ENCODE measurements around the gene GPRC5C.

GPRC5C gene

DNA sequence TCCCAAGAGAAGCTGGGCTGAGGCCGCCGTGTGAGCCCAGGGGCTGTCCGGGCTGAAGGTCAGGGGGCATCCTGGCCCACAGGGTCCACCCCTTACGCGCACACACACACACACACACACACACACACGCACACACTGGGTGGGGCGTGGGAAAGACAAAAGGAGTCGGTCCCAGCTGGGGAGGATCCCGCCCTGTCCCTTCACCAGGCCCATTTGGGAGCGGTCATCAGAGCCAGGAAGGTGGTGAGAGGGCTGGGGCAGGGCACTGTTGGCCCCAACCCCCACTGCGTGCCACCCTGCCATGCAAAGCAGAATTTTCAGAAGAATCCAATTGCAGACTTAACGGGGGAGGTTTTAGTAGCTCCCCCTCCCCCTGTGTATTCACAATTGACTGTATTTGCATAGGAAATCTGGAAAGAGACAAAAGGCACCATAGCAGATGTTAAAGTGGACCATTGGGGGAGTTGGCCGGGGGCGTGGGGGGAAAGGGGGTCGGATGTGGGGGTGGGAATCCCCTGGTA lies 23.2 kb downstream of the GPRC5C start:
- ATAC-seq (replicated peaks) (no peak), DNase-seq (no peak)
- peaks cover 4% of the 10 kb centered on the region for H3K36me3 Mint-ChIP-seq (ENCODE audit: insufficient read depth)
- H3K4me1 Mint-ChIP-seq (ENCODE audit: low read depth in 2 of 2), result peaks cover 26 to 40% of the 10 kb centered on the region in 2 donors
- H3K27me3 Mint-ChIP-seq, result no peaks in the 10 kb centered on the region
- peak overlapping the region; percentile 31 to 60 for H3K4me3 Mint-ChIP-seq
- H3K9me3 Mint-ChIP-seq, result no peaks in the 10 kb centered on the region
- H3K27ac Mint-ChIP-seq, result no peak overlapping the region

- Mint-ChIP-seq H3K27ac (no peak overlapping the region), H3K27me3 (no peaks in the 10 kb centered on the region), H3K4me3 (peak overlapping the region in 1 of 2 donors; percentile 41), H3K36me3 (ENCODE audit: insufficient read depth) (peaks cover 4% of the 10 kb centered on the region), H3K4me1 (ENCODE audit: low read depth in 2 of 2) (peaks cover 30 to 43% of the 10 kb centered on the region in 2 donors), H3K9me3 (no peaks in the 10 kb centered on the region)
- ATAC-seq (replicated peaks) (no peak), DNase-seq (no peak)
These were observed 23.9 kb downstream of the GPRC5C start for GRCh38 chr17:74455821-74456220.

DNA sequence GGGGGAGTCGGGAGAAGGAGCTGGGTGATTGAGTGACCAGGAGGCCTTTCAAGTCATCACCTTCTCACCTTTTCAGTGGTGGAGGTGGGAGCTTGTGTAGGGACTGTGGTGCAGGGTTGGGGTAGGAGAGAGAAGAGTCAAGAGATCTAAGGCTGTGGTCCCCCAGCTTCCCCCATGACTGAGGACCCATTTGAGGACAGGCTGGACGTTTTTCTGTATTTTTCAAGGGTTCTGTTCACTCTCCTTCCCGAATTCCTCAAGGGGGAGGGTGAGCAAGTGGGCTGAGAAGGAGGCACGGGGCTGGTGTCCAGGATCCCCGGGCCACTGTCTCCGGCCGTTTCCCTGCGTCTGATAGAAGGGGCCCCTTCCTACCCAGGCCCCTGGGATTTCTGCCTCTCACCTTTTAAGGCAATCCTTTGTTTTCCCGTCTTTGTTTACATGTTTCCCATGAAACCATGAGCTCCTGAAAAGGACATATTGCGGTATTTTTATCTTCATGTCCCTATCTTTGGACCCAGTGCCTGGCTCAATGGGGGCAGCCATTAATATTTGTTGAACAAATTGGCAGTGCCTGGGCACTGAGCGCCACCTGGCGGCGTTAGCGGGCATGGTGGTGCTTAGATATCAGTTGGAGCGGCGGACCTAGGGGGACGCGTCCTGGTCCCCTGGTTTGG lies 25.4 kb downstream of the GPRC5C start:
- Mint-ChIP-seq H3K4me1 (ENCODE audit: low read depth in 2 of 2) (peaks cover 42 to 44% of the 10 kb centered on the region in 2 donors), H3K27me3 (no peaks in the 10 kb centered on the region), H3K36me3 (ENCODE audit: insufficient read depth) (peaks cover 4% of the 10 kb centered on the region), H3K4me3 (peak overlapping the region; percentile 37 to 47), H3K9me3 (no peaks in the 10 kb centered on the region), H3K27ac (peak overlapping the region; percentile 9 to 67)
- DNase-seq (peak; percentile 69 to 77 (median 76)), ATAC-seq (replicated peaks) (peak; percentile 56)

DNA sequence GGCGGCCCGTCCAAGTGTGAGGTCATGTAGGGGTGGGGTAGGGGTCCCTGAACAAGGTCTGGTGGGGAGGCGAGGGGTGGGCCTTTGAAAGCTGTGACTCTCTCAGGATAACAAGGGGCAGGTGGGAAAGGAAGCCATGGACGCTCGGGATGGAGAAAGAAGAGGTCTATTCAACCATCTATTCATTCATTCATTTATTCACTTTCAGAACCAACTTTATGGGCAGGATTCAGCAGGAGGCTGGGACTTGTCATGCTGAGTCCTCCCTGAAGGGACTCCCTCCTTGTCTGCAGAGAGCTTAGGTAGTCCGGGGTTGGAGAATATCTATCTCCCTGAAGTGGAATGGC lies 25.9 kb downstream of the GPRC5C start:
- no peaks in the 10 kb centered on the region for H3K27me3 Mint-ChIP-seq
- peaks cover 42 to 43% of the 10 kb centered on the region in 2 donors for H3K4me1 Mint-ChIP-seq (ENCODE audit: low read depth in 2 of 2)
- peak overlapping the region in 1 of 2 donors; percentile 9 for H3K27ac Mint-ChIP-seq
- no peaks in the 10 kb centered on the region for H3K9me3 Mint-ChIP-seq
- H3K4me3 Mint-ChIP-seq, result peak overlapping the region; percentile 37 to 47
- ATAC-seq (replicated peaks) (no peak), DNase-seq (no peak)
- H3K36me3 Mint-ChIP-seq (ENCODE audit: insufficient read depth), result peaks cover 1% of the 10 kb centered on the region

- H3K9me3 Mint-ChIP-seq, result no peaks in the 10 kb centered on the region
- no peak for DNase-seq
- no peak for ATAC-seq (replicated peaks)
- H3K4me3 Mint-ChIP-seq, result peak overlapping the region; percentile 16 to 17
- H3K36me3 Mint-ChIP-seq (ENCODE audit: insufficient read depth), result peaks cover 5% of the 10 kb centered on the region
- no peaks in the 10 kb centered on the region for H3K27me3 Mint-ChIP-seq
- peak overlapping the region; percentile 9 to 84 for H3K27ac Mint-ChIP-seq
- peaks cover 45 to 51% of the 10 kb centered on the region in 2 donors for H3K4me1 Mint-ChIP-seq (ENCODE audit: low read depth in 2 of 2)
These were observed 26.9 kb downstream of the GPRC5C start for GRCh38 chr17:74458835-74459234.

- H3K36me3 Mint-ChIP-seq (ENCODE audit: insufficient read depth), result peaks cover 5% of the 10 kb centered on the region
These were observed 27.7 kb downstream of the GPRC5C start for GRCh38 chr17:74459622-74460021.

GRCh38 chr17:74460241-74460640 lies 28.4 kb downstream of the GPRC5C start:
- peak overlapping the region; percentile 24 to 47 for H3K4me3 Mint-ChIP-seq
- no peaks in the 10 kb centered on the region for H3K9me3 Mint-ChIP-seq
- no peaks in the 10 kb centered on the region for H3K27me3 Mint-ChIP-seq

More at GRCh38 chr17:74459622-74460021, 27.7 kb downstream of the GPRC5C start:
- no peaks in the 10 kb centered on the region for H3K27me3 Mint-ChIP-seq
- peak overlapping the region in 1 of 2 donors; percentile 84 for H3K27ac Mint-ChIP-seq
- DNase-seq (no peak), ATAC-seq (replicated peaks) (no peak)
- H3K9me3 Mint-ChIP-seq, result no peaks in the 10 kb centered on the region
- peaks cover 42 to 51% of the 10 kb centered on the region in 2 donors for H3K4me1 Mint-ChIP-seq (ENCODE audit: low read depth in 2 of 2)
- peak overlapping the region in 1 of 2 donors; percentile 17 for H3K4me3 Mint-ChIP-seq

DNA sequence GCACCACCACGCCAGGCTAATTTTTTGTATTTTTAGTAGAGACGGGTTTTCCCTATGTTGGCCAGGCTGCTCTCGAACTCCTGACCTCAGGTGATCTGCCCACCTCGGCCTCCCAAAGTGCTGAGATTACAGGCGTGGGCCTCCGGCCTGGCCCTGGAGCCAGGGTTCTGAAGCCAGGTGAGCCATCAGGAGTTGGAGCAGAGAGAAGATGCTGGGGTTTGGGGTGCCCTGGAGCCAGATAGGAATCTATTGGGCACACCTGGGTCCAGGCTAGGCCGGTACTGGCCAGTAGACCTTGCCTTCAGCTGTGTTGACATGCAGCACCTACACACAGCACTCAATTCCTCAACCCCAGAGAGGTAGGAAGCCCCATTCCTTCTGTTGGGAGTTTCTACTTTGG lies 29.1 kb downstream of the GPRC5C start:
- Mint-ChIP-seq H3K27me3 (no peaks in the 10 kb centered on the region), H3K4me1 (ENCODE audit: low read depth in 2 of 2) (peaks cover 40 to 44% of the 10 kb centered on the region in 2 donors), H3K9me3 (no peaks in the 10 kb centered on the region), H3K36me3 (ENCODE audit: insufficient read depth) (peaks cover 5% of the 10 kb centered on the region), H3K4me3 (no peak overlapping the region), H3K27ac (peak overlapping the region in 1 of 2 donors; percentile 57)
- DNase-seq, result no peak
- no peak for ATAC-seq (replicated peaks)

More at GRCh38 chr17:74460241-74460640, 28.4 kb downstream of the GPRC5C start:
- DNase-seq (no peak), ATAC-seq (replicated peaks) (no peak)
- peak overlapping the region; percentile 65 to 84 for H3K27ac Mint-ChIP-seq
- H3K4me1 Mint-ChIP-seq (ENCODE audit: low read depth in 2 of 2), result peaks cover 41 to 45% of the 10 kb centered on the region in 2 donors
- H3K36me3 Mint-ChIP-seq (ENCODE audit: insufficient read depth), result peaks cover 5% of the 10 kb centered on the region

DNA sequence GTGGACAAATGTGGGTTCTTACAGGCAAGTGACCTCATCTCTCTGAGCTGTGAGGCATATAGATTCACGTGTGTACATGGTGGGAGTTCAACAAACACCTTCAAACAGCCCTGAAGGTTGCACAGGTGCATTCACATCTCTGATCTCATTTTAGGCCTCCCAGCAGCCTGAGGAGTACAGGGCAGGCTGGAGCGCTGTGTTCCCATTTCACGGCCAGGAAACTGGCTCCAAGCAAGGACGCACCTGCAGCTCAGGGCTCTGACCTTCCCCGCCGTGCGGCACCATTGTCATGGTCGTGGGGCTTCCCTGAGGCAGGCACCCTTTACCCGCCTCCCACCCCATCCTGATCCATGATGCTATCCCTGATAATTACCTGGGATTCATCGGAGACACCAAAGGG lies 29.7 kb downstream of the GPRC5C start:
- Mint-ChIP-seq H3K4me1 (ENCODE audit: low read depth in 2 of 2) (peaks cover 37 to 42% of the 10 kb centered on the region in 2 donors), H3K27ac (peak overlapping the region in 1 of 2 donors; percentile 57), H3K4me3 (no peak overlapping the region), H3K36me3 (ENCODE audit: insufficient read depth) (peaks cover 5% of the 10 kb centered on the region), H3K9me3 (no peaks in the 10 kb centered on the region), H3K27me3 (no peaks in the 10 kb centered on the region)
- no peak for DNase-seq
- no peak for ATAC-seq (replicated peaks)

DNA sequence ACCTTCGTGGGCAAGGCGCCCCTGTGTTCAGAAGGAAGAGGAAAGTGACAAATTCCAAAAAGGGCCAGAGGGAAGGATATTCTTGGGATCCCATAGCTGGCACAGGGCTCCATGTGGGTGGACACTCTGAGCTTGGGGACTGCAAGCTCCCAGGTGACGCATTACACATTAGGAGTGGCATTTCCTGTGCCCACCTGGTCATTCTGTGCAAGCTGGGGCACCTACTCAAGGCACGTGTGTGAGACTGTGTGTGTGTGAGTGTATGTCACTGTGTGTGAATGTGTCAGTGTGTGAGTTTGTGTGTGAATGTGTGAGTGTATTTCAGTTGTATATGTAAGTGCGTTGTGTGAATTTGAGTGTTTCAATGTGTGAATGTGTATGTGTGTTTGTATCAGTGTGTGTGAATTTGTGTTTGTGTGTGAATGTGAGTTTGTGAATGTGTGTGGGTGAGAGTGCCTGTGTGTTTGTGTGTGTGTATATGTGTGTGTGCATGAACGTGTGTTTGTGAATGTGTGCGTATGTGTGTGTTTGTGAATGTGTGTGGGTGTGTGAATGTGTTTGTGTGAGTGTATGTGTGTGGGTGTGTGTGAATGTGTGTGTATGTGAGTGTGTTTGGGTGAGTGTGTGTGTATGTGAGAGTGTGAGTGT lies 33.0 kb downstream of the GPRC5C start:
- ATAC-seq (replicated peaks) (no peak), DNase-seq (no peak)
- Mint-ChIP-seq H3K9me3 (no peaks in the 10 kb centered on the region), H3K4me1 (ENCODE audit: low read depth in 2 of 2) (peaks cover 30 to 53% of the 10 kb centered on the region in 2 donors), H3K27me3 (no peaks in the 10 kb centered on the region), H3K27ac (no peak overlapping the region), H3K4me3 (no peak overlapping the region), H3K36me3 (ENCODE audit: insufficient read depth) (peaks cover 6% of the 10 kb centered on the region)

DNA sequence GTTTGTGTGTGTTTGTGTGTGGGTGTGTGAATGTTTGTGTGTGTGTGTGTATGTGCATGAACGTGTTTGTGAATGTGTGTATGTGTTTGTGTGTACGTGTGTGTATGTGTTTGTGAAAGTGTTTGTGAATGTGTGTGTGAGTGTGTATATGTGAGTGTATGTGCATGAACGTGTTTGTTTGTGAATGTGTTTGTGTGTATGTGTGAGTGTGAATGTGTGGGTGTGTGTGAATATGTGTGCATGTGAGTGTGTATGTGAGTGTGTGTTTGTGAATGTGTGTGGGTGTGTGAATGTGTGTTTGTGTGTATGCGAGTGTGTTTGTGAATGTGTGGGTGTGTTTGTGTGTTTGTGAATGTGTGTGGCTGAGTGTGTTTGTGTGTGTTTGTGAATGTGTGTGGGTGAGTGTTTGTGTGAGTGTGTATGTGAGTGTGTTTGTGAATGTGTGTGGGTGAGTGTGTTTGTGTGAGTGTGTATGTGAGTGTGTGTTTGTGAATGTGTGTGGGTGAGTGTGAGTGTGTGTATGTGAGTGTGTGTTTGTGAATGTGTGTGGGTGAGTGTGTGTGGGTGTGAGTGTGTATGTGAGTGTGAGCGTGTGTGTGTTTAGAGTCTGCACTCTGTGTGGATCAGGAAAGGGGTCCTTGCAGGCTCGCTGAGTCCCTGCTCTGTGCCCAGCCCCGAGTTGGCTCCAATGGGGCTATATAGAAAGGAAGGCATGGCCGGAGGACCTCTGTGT lies 33.7 kb downstream of the GPRC5C start:
- no peaks in the 10 kb centered on the region for H3K27me3 Mint-ChIP-seq
- ATAC-seq (replicated peaks) (no peak), DNase-seq (no peak)
- peaks cover 32 to 52% of the 10 kb centered on the region in 2 donors for H3K4me1 Mint-ChIP-seq (ENCODE audit: low read depth in 2 of 2)
- no peaks in the 10 kb centered on the region for H3K9me3 Mint-ChIP-seq
- no peak overlapping the region for H3K27ac Mint-ChIP-seq
- peaks cover 13% of the 10 kb centered on the region for H3K36me3 Mint-ChIP-seq (ENCODE audit: insufficient read depth)
- no peak overlapping the region for H3K4me3 Mint-ChIP-seq

DNA sequence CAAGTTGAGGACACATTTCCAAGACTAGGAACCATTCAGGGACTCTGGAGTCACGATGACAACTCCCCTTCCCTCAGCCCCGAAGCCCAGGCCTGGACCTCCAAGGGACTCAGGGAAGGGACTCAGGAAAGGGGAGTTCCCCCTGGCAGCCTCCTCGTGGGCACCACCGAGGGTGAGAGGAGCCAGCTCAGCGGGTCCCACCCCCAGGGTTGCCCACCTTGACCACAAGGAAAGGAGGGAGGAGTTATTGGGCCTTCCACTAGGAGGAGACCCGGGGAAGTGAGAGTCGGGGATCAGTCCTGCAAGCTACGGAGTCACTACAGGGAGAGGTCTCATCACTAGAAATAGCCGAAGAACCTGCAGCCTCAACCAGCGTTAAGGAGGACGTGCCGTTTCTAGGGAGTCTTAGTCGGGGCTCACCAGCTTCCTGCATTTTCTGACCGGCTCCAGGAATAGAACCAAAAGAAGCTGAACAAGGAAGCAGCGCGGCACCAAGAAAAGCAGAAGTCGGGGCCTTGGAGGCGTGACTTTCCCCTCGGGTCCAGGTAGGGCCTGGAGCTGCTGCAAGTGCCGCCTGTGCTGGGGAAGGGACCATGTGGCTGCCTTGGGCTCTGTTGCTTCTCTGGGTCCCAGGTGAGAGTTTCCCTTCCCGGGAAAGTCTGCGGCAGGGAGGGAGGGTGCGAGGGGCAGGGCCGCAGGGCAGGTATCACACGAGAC lies 34.4 kb downstream of the GPRC5C start, which contains the start of gene CD300A:
CD300A (plus strand) TSS at position 524 of the 717 bp plus-strand sequence; CDS start at position 594, 70 bp downstream.
- Mint-ChIP-seq H3K9me3 (no peaks in the 10 kb centered on the region), H3K4me1 (ENCODE audit: low read depth in 2 of 2) (peaks cover 34 to 51% of the 10 kb centered on the region in 2 donors), H3K27ac (no peak within 1 kb of the TSS), H3K36me3 (ENCODE audit: insufficient read depth) (peaks cover 20% of the 10 kb centered on the region), H3K4me3 (no peak within 1 kb of the TSS), H3K27me3 (no peaks in the 10 kb centered on the region)
- no peak for ATAC-seq (replicated peaks)
- DNase-seq, result no peak

- H3K4me3 Mint-ChIP-seq, result no peak overlapping the region
- DNase-seq (peak in 2 of 3 experiments; percentile 27 to 39), ATAC-seq (replicated peaks) (peak; percentile 31)
- H3K36me3 Mint-ChIP-seq (ENCODE audit: insufficient read depth), result peaks cover 24% of the 10 kb centered on the region
- no peak overlapping the region for H3K27ac Mint-ChIP-seq
- no peaks in the 10 kb centered on the region for H3K9me3 Mint-ChIP-seq
- no peaks in the 10 kb centered on the region for H3K27me3 Mint-ChIP-seq
- H3K4me1 Mint-ChIP-seq (ENCODE audit: low read depth in 2 of 2), result peaks cover 33 to 51% of the 10 kb centered on the region in 2 donors
These were observed 34.9 kb downstream of the GPRC5C start for GRCh38 chr17:74466828-74467184.

Data from effector memory CD8-positive, alpha-beta T cell (primary cell).